Urothelium cell line (cell line): ENCODE data around the gene TMEM89.

Experiments used
- DNase-seq: peaks from one replicate; pipeline ENCODE4 v3.0.0; 2011; ENCODE audit warnings: low spot score, mixed read lengths
- FAIRE-seq: peaks from 2 replicates; lab custom pipeline; 2011; peaks lifted over from hg19 to GRCh38; lab: Jason Lieb, UNC

The TMEM89 gene

DNA sequence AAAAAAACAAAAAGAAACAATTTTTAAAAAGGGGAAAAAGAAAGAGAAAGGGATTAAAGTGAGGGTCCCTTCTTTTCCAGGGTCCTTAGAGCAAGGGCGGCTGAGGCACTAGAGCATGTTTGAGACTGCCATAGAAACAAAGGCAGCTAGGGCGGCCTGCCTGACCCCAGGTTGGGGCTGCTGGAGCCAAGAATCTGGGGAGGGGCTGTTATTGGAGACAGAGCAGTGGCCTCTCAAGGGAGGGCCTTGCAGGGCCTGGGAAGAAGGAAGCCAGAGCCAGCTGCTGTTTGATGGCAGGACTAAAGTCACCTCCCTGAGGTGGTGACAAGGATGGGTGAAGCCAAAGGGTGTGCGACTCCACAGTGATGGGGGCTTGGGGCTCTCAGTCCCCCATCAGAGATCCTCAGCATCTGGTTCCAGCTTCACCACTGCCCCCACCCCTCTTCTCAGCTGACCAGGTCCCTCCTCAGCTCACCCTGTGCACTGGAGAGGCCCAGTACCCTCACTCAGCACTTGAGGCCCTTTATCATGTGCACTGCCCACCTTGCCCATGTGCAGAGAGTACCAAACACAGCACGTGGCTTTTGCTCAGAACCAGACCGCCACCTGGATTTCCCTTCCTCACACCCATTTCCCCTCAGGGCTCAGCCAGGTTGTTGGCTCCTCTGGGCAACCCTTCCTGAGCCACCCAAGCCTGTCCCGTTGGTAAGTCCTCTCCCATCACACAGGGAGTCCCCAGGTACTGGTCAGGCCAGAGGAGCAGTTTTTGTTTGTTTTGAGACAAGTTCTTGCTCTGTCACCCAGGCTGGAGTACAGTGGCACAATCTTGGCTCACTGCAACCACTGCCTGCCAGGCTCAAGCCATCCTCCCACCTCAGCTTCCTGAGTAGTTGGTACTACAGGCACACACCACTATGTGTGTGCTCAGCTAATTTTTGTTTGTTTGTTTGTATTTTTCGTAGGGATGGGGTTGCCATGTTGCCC is 1.7 kb downstream of the TMEM89 start:
- FAIRE-seq, result peak; percentile 61
- no peak for DNase-seq

DNA sequence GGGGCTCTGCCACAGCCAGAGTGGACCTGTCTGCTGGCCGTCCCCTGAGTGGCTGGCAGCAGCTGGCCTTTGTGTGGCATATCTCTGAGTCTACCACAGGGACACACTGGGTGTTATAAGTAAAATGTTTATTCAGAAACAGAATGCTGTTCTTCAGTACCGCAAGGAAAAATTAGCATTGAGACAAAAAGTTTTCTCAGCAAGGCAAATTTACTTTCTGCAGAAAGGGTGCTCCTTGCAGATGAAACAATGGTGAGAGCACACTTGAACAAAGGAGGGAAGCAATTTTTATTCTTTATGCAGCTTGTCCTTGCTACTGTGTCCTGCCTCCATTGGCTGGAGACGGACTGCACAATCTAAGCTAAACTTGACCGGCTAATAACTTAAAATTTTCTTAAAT is 4.0 kb downstream of the TMEM89 start:
- DNase-seq (no peak), FAIRE-seq (no peak)

DNA sequence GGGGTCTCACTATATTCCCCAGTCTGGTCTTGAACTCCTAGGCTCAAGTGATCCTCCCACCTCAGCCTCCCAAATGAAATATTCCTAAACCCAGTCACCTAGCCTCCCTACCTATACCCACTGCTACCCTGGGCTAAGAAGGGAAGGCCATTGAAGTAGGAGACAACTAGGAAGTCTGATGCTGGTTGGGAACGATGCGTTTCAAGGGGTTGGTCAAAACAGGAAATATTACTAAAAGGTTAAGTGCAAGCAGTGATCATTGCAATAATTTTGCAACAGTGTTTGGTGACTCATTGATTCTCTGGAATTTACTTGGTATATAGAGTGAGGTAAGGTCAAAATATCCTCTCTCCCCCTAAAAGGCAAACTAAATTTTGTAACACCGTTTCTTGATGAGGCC is 7.5 kb downstream of the TMEM89 start:
- no peak for DNase-seq
- FAIRE-seq, result no peak

DNA sequence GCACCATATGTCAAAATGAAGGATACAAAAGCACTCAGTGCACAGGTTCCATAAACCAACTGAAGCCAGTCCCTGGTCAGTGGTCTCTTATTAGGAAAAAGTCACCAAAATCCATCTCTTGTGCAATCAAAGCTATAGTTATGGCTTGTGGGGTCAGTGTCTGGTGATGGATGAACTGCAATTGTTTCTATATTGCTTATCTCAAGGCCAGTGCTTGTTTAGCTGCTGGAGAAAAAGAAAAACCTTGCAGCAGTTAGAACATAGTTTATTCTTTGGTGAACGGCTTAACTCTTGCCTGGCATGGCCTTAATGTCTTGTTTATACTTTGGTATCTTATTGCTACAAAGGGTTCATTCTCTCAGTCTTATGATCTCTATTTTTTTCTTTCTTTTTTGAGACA is 9.3 kb downstream of the TMEM89 start:
- DNase-seq, result no peak
- no peak for FAIRE-seq

DNA sequence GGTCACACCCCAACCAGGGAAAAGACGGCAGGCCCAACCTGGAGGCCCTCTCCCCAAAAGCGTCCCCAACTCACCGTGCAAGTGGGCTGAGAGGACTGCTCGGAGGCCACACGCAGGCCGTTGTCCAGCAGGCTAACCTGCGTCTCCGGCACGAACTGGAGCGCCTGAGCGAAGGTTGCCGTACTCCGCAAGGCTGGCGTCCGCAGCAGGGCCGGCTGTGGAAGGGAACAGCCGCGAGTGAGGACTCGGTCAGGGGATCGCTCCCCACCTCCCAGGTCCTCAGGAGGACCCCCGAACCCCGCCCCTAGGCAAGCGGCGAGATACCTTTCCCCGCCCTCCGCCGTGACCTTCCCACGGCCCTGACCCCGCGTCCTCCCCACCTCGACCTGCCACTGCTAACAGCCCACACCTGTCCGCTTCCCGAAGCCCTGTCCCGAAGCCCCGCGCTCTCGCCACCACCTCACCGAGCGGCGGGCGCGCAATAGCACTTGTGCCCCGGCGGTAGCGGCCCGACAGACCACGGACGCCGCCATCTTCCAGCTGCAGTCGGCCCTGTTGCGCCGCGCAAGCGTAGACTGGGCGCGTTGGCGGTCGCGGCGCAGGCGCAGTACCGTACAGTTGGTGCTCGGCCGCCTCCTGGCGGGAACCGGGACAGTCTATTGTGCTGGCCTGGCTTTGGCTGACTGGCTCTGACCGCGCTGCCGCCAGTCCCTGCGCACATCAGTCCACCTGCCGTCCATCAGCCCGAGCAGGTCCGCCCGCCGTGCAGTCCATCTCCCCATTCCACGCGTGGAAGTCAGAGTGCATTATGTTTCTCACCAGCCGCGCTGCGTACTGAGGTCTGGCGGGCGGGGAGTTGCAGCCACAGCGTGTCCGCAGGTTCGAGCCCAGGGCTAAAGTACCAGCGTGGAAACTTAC is 12.2 kb downstream of the TMEM89 start, which contains the start of gene UQCRC1:
TSS of gene UQCRC1 (minus strand) at position 559 of the 918 bp plus-strand sequence. CDS start at position 533, 26 bp downstream.
- DNase-seq (peak; percentile 98), FAIRE-seq (peak; percentile 99)

DNA sequence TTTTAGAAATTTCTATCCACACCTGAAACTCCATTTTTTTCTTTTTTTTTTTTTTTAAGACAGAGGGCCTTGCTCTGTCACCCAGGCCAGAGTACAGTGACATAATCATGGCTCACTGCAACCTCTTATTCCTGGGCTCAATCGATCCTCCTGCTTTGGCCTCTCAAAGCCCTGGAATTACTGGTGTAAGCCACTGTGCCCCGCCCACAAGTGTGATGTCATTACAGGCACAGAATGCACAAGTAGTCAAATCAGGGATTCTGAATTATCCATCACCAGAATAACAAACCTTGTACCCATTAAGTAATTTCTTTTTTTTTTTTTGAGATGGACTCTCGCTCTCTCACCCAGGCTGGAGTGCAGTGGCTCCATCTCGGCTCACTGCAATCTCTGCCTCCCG is 14.1 kb downstream of the TMEM89 start:
- DNase-seq (no peak), FAIRE-seq (no peak)

DNA sequence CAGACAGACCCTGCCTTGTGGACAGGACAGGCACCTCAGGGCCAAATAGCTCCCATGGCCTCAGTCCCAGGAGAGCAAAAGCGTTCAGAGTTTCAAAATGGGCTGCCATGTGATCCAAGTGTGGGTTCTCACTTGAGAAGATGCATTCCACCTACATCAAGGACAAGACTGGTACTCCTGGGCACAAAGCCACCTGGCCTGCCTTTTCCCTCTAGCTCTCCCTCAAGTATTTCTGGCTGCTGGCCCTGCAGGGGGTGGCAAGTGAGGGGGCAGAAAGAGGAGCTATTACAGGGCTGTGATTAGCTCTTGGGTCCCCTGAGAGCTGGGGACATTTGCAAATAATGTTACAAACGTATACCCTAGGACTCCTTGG is 20.0 kb downstream of the TMEM89 start:
- DNase-seq (no peak), FAIRE-seq (no peak)

DNA sequence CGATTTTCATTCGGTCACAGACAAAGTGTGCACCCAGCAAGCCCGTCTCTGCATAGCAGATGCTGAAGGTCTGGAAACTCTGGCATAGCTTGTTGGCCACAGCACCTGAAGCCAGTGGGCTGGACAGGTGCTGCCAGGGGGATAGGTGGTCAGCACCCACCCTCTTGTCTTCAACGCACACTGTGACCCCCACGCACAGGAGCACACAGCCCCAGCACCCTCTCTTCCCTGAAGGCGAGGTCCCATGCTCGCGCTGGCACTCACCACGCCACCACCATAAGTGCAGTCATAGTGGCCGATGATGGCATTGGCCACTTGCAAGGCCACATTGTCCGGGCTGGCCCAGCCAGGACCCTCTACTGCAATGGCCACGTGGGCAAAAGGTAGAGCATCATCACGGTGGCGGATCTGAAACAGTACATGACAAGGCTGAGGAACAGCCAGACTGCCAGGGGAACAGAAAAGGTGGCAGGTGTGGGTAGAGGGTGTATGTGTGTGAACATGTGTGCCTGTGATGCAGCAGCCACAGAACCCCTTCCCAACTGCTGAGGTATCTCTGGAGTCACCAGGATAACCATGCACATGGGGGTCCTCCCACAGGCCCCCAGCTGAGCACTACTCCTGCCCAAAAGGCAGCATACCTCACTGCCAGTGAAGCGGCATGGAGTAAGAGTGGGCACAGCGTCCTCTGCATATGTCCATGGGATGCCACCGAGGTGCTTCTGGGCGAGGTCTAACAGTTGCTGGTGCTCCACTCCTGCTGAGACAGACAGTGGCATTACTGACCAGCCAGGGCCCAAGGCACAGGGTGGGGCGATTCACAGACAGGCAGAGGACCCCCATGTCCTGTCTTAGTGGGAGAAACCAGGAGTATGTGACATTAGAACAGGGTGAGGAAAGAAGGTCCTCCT is 20.6 kb downstream of the TMEM89 start:
- DNase-seq (no peak), FAIRE-seq (peak; percentile 53)

DNA sequence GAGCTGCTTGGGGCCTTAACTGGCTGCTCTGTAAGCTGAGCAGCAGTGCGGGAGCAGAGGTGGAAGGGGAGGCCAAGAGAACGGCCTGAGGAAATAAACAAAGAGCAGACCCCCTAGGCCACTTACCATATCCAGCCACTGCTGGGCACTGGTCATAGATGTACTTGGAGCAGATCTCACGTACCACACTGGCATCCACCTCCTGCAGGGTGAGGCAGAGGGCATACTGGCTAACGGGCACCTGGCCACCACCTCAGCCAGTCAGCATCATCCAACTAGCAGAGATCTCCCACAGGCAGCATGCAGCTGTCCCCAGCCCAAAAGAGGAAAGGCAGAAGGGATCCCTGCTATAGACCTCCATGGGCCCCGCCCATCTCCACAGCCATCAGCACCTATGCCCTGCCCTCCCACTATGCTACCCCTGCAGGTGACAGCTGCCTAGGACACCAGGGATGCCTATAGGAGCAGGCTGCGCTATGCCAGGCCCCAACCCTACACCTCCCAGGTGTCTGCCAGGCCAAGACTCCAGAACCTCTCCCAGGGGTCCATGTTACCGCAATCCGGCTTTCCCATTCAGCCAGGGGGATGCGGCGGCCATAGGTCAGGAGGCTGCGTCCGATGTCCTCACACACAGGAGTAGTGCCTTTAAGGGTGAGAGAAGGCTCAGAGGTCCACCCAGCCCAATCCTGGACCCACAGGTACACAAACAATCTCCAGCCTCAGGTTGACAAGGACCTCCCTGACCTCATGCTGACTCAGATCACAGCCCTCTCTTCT is 21.9 kb downstream of the TMEM89 start:
- peak; percentile 13 for FAIRE-seq
- no peak for DNase-seq

DNA sequence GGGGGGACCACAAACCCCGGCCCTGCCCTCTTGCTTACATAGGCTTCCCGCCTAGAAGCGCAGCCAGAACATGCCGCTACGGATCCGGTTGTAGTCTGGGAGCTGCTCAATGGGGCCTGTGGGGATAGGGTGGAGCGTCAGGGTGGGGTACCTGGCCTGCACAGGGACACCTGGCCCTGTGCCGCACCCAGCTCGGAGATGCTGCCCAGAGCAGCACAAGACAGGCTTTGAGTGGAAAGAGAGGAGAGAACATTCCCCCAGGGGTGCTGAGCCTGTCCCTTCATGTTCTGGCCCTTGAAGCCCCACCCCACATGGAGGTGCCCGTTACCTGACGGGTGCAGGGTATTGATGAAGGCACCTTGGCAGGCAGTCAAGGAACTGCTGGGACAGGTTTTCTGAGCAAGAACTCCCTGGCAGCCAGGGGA is 22.5 kb downstream of the TMEM89 start:
- no peak for FAIRE-seq
- no peak for DNase-seq

DNA sequence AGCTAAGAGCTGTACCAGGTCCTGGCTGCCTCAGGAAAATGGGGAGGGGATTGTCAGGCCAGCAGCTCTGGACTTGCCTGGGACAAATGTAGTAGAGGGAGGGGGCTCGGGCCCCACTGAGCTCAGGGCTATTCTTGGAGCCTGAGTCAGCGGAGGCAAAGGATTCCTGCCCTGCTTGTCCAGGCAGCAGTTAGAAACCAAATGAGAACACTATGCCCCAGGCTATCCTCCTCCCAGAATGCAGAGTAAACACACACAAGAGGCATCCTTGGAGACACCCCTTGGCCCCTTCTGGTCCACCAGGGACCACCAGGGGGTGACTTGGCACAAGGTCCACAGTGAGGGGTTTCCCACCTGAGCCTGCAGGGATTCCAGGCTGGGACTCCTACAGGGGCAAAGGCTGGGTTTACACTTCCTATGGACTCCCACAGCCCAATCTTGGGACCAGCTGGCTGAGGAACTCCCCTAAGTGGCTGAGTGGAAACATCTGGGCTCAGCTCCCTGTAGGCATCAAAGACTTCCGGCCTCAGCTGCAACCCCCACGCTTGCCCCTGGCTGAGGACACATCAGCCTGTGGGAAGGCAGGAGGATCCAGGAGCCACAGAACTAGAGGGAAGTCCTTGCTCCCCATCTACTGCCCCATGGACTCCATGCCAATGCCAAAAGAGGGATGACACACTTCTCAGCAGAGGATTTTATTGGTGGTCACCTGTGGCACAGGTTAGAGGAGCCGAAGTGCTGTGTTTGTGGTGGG is 23.1 kb downstream of the TMEM89 start:
- FAIRE-seq, result no peak
- peak; percentile 45 for DNase-seq

DNA sequence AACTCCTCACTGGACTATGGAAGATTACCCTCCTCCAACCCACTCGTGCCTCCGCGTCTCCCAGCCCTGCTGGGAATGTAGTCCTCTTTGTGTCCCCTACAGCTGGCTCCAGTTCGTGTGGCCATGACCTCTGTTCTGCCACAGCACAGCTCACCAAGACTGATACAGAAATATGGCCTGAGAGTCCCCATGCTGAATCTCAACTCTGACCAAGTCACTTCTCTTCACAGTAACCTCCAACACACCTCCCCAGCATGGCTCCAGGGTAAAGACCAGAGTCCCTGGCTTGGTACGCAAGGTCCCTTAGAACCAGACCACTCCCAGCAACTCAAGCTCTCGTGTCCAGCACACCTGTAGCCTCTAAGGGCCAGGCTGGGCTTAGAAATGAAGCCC is 24.2 kb downstream of the TMEM89 start:
- DNase-seq (no peak), FAIRE-seq (peak; percentile 9)

DNA sequence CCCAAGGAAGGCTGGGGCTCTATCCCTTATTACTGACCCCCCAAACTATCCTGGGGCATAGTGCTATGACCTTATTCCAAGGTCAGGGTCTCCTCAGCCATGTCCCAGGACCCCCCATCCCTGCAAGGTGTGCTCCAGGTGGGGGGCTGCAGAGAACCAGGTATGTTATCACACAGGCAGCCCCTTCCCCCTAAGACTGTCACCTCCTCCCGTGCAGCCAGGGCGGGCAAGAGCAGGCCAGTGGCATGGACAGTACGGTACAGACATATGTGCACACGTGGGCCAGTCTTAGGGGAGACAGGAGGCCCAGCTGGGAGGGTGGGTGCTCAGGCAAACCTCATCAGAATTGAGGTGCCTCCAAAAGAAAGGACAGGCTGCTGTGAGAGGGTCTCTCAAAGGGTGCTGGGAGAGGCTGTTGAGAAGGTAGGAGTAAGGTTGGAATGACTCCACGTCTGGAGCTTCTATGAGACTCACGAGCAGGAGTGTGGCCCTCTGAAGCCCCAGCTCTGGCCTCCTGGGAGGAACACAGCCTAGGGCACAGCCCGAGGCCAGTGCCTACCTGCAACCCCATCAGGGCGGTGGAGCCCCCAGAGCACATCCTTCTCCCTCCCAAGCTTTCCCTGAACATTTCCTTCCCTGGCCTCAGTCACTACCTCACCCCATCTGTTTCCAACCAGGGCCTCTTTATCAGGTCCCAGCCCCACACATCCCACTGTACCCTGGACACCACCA is 24.7 kb downstream of the TMEM89 start:
- FAIRE-seq, result no peak

DNA sequence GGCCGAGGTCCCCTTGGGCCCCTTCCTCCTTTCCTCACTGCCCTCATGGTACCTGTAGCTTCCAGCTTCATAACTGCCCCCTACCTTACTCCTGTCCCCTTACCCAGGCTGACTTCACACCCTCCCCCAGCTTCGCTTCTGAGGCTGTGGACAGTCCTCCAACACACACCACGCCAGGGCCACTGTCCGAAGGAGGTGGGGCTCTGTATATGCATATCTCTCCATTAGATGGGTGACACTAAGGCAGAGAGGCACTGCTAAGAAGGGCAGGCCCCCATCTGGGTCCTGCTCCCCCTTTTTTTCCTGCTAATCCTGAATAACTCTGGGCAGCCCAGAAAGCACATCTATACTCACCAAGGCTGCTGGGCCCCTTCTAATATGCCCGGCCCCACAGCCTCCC is 25.4 kb downstream of the TMEM89 start:
- DNase-seq (no peak), FAIRE-seq (peak; percentile 5)

More for the DNA sequence above, 24.7 kb downstream of the TMEM89 start:
- DNase-seq, result no peak

DNA sequence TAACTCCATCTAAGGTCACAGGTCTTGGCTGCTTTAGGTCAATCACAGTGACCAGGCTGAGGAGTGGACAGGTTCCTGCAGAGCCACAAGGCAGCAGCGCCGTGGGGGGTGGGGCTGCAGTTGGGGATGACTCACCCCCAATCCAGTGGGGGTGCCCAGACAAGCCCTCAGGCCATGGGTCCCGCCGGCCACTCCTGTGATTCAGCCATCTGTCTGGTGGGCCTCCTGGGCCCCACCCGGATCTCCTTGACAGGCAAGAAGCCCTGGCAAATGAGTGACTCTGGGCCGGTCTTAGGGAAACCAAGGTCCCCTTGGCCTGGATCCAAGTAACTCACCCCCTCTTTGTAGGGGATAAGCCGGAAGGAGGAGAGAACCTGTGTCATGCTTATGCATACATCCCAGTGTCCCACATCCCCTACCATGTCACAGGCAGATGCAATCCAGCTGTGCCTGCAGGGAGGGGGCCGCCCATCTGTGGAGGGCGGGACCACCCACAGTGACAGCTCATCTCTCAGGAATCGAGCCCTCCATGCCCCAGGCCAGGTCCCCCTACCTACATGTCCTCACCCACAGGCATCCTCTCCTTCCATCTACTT is 25.9 kb downstream of the TMEM89 start:
- peak; percentile 86 for DNase-seq
- peak; percentile 72 for FAIRE-seq

DNA sequence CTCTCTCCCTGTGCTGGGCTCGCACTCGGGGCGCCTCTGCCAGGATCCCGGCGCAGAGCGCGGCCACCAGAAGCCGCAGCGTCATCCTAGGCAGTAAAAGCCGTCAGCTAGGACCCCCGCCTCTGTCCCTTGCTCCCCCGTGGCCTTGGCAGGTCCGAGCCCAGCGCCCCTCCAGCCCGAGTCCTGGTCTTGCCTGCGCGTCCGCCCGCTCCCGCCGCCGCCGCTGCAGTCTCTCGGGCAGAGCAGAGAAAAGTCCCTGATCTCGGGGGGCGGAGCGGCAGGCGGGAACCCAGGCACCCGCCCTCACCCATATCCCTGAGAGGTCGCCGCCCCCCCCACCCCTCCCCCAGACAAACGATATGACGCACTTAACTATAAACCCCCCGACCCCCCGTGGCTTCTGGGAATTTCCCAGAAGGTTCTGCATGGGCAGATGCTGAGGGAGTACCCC is 26.5 kb downstream of the TMEM89 start, which contains the start of gene COL7A1:
TSS of gene COL7A1 (minus strand) at position 255 of the 451 bp plus-strand sequence. CDS start at position 85, 170 bp downstream.
- DNase-seq (no peak), FAIRE-seq (no peak)

DNA sequence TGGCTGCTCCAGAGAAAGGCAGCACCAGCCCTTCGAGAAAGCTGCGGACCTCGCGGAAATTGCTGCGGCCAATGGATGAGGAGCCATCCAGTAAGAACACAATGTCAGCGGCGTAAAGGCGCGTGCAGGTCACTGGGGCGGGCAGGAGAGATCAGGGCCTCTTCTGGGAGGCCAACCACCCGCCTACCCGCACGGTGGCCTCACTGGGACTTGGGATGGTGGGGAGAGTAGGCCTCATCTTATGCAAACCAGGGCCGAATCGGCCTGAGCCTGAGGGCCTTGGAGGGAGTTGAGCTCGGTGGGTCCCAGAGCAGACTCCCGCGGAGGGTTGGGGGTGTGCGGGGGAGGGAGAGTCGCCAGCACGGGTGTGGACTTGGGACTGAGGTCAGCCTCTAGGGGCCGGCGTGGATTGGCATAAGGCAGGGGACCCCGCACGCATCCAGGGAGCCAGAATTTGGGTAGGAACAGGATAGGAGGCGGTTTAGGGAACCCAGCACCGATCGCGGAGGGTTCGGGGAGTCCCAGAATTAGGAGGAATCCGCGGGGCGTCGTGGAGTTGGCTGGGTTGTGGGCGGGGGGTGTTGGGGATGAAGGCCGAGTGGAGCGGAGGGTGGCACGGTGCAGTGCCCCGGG is 27.0 kb downstream of the TMEM89 start:
- DNase-seq, result no peak
- no peak for FAIRE-seq
